ENCODE measurements around the gene MAN1B1. TPM values are rescaled to one million over a fixed set of nuclear protein-coding genes. Genes with fewer than 3 reads are reported as not detected.

The MAN1B1 gene
- total and polyA plus RNA-seq, 4 donors: 19.9 to 31.8 (median 26.5) TPM

DNA sequence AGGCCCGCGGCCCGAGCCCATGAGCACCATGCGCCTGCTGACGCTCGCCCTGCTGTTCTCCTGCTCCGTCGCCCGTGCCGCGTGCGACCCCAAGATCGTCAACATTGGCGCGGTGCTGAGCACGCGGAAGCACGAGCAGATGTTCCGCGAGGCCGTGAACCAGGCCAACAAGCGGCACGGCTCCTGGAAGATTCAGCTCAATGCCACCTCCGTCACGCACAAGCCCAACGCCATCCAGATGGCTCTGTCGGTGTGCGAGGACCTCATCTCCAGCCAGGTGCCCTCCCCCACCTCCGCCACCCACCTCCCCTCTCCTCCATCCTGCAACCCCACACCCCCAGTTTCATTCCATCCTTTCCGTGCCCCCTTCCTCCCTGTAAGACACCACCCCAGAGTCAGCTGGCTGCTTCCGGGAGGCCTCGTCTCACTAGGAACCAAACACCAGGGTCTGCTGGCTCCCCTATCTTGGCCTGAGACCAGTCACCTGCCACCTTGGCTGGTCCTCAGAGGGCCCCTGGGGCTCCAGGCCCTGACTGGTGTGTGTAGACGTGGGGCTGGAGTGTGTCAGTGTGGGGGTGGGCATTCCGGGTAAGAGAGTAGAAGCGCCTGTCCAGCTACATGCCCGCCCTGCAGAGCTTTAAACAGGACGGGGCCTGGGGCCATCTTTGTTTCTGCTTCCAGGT, 52.8 kb downstream of the MAN1B1 start:
- no peak overlapping the region for H3K27ac ChIP-seq (ENCODE audit: low read depth in 1 of 2, low read length in 2 of 2)
- H3K4me3 ChIP-seq (ENCODE audit: low read depth in 1 of 3, low read length in 3 of 3): no peak overlapping the region
- H3K4me1 ChIP-seq (ENCODE audit: control insufficient read depth in 4 of 4, insufficient read depth in 4 of 4, low read length in 3 of 4): no peaks in the 10 kb centered on the region
- TF ChIP-seq GABPA (IDR thresholded peaks at IDR 0.05 in 1 of 2, conservative IDR thresholded peaks at IDR 0.05 in 1 of 2) (no peak), JUND (IDR thresholded peaks at IDR 0.05) (no peak), RAD21 (IDR thresholded peaks at IDR 0.05) (no peak), SP1 (IDR thresholded peaks at IDR 0.05) (no peak), RXRA (IDR thresholded peaks at IDR 0.05) (no peak), FOXA1 (IDR thresholded peaks at IDR 0.05) (no peak), EGR1 (IDR thresholded peaks at IDR 0.05; ENCODE audit: low read depth in 2 of 2) (no peak), TAF1 (conservative IDR thresholded peaks at IDR 0.05) (no peak)
- TF ChIP-seq, protein P1, sequence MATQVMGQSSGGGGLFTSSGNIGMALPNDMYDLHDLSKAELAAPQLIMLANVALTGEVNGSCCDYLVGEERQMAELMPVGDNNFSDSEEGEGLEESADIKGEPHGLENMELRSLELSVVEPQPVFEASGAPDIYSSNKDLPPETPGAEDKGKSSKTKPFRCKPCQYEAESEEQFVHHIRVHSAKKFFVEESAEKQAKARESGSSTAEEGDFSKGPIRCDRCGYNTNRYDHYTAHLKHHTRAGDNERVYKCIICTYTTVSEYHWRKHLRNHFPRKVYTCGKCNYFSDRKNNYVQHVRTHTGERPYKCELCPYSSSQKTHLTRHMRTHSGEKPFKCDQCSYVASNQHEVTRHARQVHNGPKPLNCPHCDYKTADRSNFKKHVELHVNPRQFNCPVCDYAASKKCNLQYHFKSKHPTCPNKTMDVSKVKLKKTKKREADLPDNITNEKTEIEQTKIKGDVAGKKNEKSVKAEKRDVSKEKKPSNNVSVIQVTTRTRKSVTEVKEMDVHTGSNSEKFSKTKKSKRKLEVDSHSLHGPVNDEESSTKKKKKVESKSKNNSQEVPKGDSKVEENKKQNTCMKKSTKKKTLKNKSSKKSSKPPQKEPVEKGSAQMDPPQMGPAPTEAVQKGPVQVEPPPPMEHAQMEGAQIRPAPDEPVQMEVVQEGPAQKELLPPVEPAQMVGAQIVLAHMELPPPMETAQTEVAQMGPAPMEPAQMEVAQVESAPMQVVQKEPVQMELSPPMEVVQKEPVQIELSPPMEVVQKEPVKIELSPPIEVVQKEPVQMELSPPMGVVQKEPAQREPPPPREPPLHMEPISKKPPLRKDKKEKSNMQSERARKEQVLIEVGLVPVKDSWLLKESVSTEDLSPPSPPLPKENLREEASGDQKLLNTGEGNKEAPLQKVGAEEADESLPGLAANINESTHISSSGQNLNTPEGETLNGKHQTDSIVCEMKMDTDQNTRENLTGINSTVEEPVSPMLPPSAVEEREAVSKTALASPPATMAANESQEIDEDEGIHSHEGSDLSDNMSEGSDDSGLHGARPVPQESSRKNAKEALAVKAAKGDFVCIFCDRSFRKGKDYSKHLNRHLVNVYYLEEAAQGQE (IDR thresholded peaks at IDR 0.05): no peak
- TF ChIP-seq, protein P2, sequence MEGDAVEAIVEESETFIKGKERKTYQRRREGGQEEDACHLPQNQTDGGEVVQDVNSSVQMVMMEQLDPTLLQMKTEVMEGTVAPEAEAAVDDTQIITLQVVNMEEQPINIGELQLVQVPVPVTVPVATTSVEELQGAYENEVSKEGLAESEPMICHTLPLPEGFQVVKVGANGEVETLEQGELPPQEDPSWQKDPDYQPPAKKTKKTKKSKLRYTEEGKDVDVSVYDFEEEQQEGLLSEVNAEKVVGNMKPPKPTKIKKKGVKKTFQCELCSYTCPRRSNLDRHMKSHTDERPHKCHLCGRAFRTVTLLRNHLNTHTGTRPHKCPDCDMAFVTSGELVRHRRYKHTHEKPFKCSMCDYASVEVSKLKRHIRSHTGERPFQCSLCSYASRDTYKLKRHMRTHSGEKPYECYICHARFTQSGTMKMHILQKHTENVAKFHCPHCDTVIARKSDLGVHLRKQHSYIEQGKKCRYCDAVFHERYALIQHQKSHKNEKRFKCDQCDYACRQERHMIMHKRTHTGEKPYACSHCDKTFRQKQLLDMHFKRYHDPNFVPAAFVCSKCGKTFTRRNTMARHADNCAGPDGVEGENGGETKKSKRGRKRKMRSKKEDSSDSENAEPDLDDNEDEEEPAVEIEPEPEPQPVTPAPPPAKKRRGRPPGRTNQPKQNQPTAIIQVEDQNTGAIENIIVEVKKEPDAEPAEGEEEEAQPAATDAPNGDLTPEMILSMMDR (IDR thresholded peaks at IDR 0.05; ENCODE audit: low read depth, low read length, missing input control): no peak
- TF ChIP-seq, protein P3, sequence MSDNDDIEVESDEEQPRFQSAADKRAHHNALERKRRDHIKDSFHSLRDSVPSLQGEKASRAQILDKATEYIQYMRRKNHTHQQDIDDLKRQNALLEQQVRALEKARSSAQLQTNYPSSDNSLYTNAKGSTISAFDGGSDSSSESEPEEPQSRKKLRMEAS (IDR thresholded peaks at IDR 0.05): no peak
- TF ChIP-seq, protein P4, sequence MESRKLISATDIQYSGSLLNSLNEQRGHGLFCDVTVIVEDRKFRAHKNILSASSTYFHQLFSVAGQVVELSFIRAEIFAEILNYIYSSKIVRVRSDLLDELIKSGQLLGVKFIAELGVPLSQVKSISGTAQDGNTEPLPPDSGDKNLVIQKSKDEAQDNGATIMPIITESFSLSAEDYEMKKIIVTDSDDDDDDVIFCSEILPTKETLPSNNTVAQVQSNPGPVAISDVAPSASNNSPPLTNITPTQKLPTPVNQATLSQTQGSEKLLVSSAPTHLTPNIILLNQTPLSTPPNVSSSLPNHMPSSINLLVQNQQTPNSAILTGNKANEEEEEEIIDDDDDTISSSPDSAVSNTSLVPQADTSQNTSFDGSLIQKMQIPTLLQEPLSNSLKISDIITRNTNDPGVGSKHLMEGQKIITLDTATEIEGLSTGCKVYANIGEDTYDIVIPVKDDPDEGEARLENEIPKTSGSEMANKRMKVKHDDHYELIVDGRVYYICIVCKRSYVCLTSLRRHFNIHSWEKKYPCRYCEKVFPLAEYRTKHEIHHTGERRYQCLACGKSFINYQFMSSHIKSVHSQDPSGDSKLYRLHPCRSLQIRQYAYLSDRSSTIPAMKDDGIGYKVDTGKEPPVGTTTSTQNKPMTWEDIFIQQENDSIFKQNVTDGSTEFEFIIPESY (IDR thresholded peaks at IDR 0.05): no peak
- 35% methylated on average over 37 of the region's 37 CpGs for WGBS
- no peak overlapping the region for H3K9ac ChIP-seq (ENCODE audit: low read depth in 1 of 2, low read length in 2 of 2)
- DNase-seq (ENCODE audit: low spot score): no peak
- peaks cover 6 to 17% (median 11%) of the 10 kb centered on the region in 4 donors for H3K27me3 ChIP-seq (ENCODE audit: control insufficient read depth in 4 of 4, insufficient read depth in 4 of 4, low read length in 3 of 4)
- H3K9me3 ChIP-seq (ENCODE audit: control insufficient read depth in 4 of 4, low read length in 3 of 4): no peaks in the 10 kb centered on the region
- no peaks in the 10 kb centered on the region for H3K36me3 ChIP-seq (ENCODE audit: control insufficient read depth in 4 of 4, insufficient read depth in 3 of 4, low read depth in 1 of 4, low read length in 3 of 4)

DNA sequence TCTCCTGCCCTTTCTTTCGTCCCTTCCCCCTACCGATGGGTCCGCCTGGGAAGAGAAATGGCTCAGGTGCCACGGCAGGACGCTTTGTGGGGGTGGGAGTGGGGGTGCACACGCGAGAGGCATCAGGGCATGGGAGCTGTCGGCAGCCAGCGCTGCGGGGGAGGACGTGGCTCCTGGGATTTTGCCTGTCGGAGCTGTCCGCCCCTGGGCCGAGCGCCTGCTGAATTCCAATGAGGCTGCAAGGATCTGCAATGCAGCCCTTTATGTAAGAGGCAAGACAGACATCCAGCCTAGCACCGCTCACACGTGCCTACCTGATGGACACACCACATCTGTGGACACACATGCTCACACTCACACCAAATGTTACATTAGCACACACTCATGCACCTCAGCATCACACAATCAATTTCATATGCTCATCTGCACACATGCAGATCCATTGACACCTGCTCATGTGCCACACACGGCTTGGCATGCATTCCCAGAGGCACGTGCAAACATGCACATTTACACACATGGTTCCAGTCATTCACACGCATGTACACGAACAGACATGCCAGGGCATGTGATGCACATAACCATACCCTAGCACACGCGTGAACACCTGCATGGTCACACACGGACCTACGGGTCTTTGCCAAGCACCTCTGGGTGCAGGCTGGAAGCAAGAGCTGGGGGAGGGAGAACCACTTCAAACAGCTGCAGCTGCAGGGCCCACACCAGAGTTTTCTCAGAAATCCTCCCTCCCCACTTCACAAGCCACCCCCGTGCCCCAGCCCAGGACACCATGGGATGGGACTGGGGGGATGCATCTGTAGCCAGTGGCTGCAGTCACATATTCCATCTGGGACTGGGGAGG, 53.6 kb downstream of the MAN1B1 start:
- H3K27ac ChIP-seq (ENCODE audit: low read depth in 1 of 2, low read length in 2 of 2): no peak overlapping the region
- H3K27me3 ChIP-seq (ENCODE audit: control insufficient read depth in 4 of 4, insufficient read depth in 4 of 4, low read length in 3 of 4): peaks cover 6 to 17% (median 11%) of the 10 kb centered on the region in 4 donors
- no peak for DNase-seq (ENCODE audit: low spot score)
- H3K4me3 ChIP-seq (ENCODE audit: low read depth in 1 of 3, low read length in 3 of 3): no peak overlapping the region
- no peak overlapping the region for H3K9ac ChIP-seq (ENCODE audit: low read depth in 1 of 2, low read length in 2 of 2)
- no peaks in the 10 kb centered on the region for H3K4me1 ChIP-seq (ENCODE audit: control insufficient read depth in 4 of 4, insufficient read depth in 4 of 4, low read length in 3 of 4)
- no peaks in the 10 kb centered on the region for H3K9me3 ChIP-seq (ENCODE audit: control insufficient read depth in 4 of 4, low read length in 3 of 4)
- H3K36me3 ChIP-seq (ENCODE audit: control insufficient read depth in 4 of 4, insufficient read depth in 3 of 4, low read depth in 1 of 4, low read length in 3 of 4): no peaks in the 10 kb centered on the region
- 63% methylated on average over 26 of the region's 26 CpGs for WGBS
- TF ChIP-seq SP1 (IDR thresholded peaks at IDR 0.05): no peak
- no peak for TF ChIP-seq YY1 (IDR thresholded peaks at IDR 0.05)
- TF ChIP-seq EGR1 (IDR thresholded peaks at IDR 0.05; ENCODE audit: low read depth in 2 of 2): no peak
- no peak for TF ChIP-seq TAF1 (conservative IDR thresholded peaks at IDR 0.05)
- TF ChIP-seq, protein P3 (IDR thresholded peaks at IDR 0.05): no peak
- TF ChIP-seq FOXA1 (IDR thresholded peaks at IDR 0.05): no peak
- TF ChIP-seq RXRA (IDR thresholded peaks at IDR 0.05): no peak
- no peak for TF ChIP-seq RAD21 (IDR thresholded peaks at IDR 0.05)
- no peak for TF ChIP-seq NR2F2 (IDR thresholded peaks at IDR 0.05)
- TF ChIP-seq, protein P5, sequence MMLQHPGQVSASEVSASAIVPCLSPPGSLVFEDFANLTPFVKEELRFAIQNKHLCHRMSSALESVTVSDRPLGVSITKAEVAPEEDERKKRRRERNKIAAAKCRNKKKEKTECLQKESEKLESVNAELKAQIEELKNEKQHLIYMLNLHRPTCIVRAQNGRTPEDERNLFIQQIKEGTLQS (IDR thresholded peaks at IDR 0.05): no peak
- no peak for TF ChIP-seq GABPA (IDR thresholded peaks at IDR 0.05 in 1 of 2, conservative IDR thresholded peaks at IDR 0.05 in 1 of 2)
- TF ChIP-seq, protein P1 (IDR thresholded peaks at IDR 0.05): no peak
- no peak for TF ChIP-seq HNF4G (IDR thresholded peaks at IDR 0.05)
